HepG2 (cell line): ENCODE data around the gene SMYD5. TPM values are rescaled to one million over a fixed set of nuclear protein-coding genes. Genes with fewer than 3 reads are reported as not detected.

Experiments used
- BHLHE40 ChIP-seq: IDR thresholded peaks from 2 replicates; pipeline ENCODE4 v1.6.1; 2011; ENCODE audit warnings: low read length, improper control_type of control experiment
- CERS6 ChIP-seq: sonication (generic); formaldehyde crosslinking; IDR thresholded peaks from 2 replicates; pipeline ENCODE4 v1.5.0; 2020; ENCODE audit warnings: missing genetic modification reagents
- HBP1 ChIP-seq: IDR thresholded peaks from 2 replicates; pipeline ENCODE4 v1.6.1; 2016; ENCODE audit warnings: low read depth, control low read depth
- JUND ChIP-seq: sonication (generic); formaldehyde crosslinking; IDR thresholded peaks from 2 replicates; pipeline ENCODE4 v1.8.0; 2022; ENCODE audit warnings: mild to moderate bottlenecking, missing genetic modification reagents
- SNAPC2 ChIP-seq: sonication (generic); formaldehyde crosslinking; IDR thresholded peaks from 2 replicates; pipeline ENCODE4 v1.8.1; 2022; ENCODE audit warnings: mild to moderate bottlenecking, missing genetic modification reagents
- SUZ12 ChIP-seq: fragments of 150-350 bp; IDR thresholded peaks from 2 replicates; pipeline ENCODE4 v1.6.1; 2014; ENCODE audit warnings: low read depth, low read length
- U2AF1 ChIP-seq: fragments of 200-400 bp; formaldehyde crosslinking; optimal IDR thresholded peaks from 2 replicates; pipeline ENCODE3; 2017; ENCODE audit warnings: mild to moderate bottlenecking, low read depth, low read length
- ZC3H13 ChIP-seq: sonication (generic); formaldehyde crosslinking; IDR thresholded peaks from 2 replicates; pipeline ENCODE4 v1.8.1; 2023; ENCODE audit warnings: mild to moderate bottlenecking, missing genetic modification reagents, moderate library complexity
- ZNF142 ChIP-seq: sonication (generic); formaldehyde crosslinking; IDR thresholded peaks from 2 replicates; pipeline ENCODE4 v1.4.0; 2020; ENCODE audit warnings: missing genetic modification reagents
- ZNF558 ChIP-seq: sonication (generic); formaldehyde crosslinking; IDR thresholded peaks from 2 replicates; pipeline ENCODE4 v1.9.0; 2022; ENCODE audit warnings: mild to moderate bottlenecking, missing genetic modification reagents, borderline replicate concordance
- ZNF616 ChIP-seq: sonication (generic); formaldehyde crosslinking; IDR thresholded peaks from 2 replicates; pipeline ENCODE4 v1.5.0; 2020; ENCODE audit warnings: low read depth, mild to moderate bottlenecking, missing genetic modification reagents
- ZNF672 ChIP-seq: sonication (generic); formaldehyde crosslinking; IDR thresholded peaks from 2 replicates; pipeline ENCODE4 v1.8.1; 2022; ENCODE audit warnings: missing genetic modification reagents
- ZNF781 ChIP-seq: sonication (generic); formaldehyde crosslinking; IDR thresholded peaks from 2 replicates; pipeline ENCODE4 v1.5.1; 2020; ENCODE audit warnings: borderline replicate concordance, mild to moderate bottlenecking, missing genetic modification reagents; ENCODE audit errors: not compliant biosample characterization
- ZSCAN31 ChIP-seq: sonication (generic); formaldehyde crosslinking; IDR thresholded peaks from 2 replicates; pipeline ENCODE4 v1.5.0; 2020; ENCODE audit warnings: low read depth, mild to moderate bottlenecking, missing genetic modification reagents
- polyA plus RNA-seq, 8 experiments: library from polyadenylated mRNA; depleted of rRNA in 3 of 8; stranded (reverse) in 7 of 8; unstranded in 1 of 8; fragments of >200 nt; fragmentation: Illumina TruSeq in 4 of 8; extraction: Trizol in 4 of 8; gene quantifications; 2 replicates each; pipeline versions ENCODE4 v1.2.1 to v1.2.3, GENCODE V29; 2011 to 2016; ENCODE audit warnings: low read depth in 4 of 8, missing spikeins in 1 of 8, mixed read lengths in 1 of 8; ENCODE audit not compliant: insufficient read depth in 1 of 8
- total RNA-seq, 5 experiments: library from RNA; depleted of rRNA; stranded (reverse); fragments of >200 nt; fragmentation: Illumina TruSeq; extraction: Trizol; gene quantifications; 2 replicates each; pipeline ENCODE4 v1.2.3, GENCODE V29; 2016; ENCODE audit warnings: low read depth in 1 of 5
- TF ChIP-seq, protein P1 (sequence below): sonication (generic); formaldehyde crosslinking; IDR thresholded peaks from 2 replicates; pipeline ENCODE4 v1.5.0; 2020; ENCODE audit warnings: mild to moderate bottlenecking, missing genetic modification reagents
- TF ChIP-seq, protein P2 (sequence below): sonication (generic); formaldehyde crosslinking; IDR thresholded peaks from 2 replicates; pipeline ENCODE4 v1.5.0; 2020; ENCODE audit warnings: missing genetic modification reagents, mild to moderate bottlenecking, borderline replicate concordance

The SMYD5 gene
- total and polyA plus RNA-seq, 2 of the 13 experiments (the other 11 are each of a cell fraction or from before 2014, with no cell fraction given), result 55.8 to 70.4 TPM

- TF ChIP-seq, protein P1, sequence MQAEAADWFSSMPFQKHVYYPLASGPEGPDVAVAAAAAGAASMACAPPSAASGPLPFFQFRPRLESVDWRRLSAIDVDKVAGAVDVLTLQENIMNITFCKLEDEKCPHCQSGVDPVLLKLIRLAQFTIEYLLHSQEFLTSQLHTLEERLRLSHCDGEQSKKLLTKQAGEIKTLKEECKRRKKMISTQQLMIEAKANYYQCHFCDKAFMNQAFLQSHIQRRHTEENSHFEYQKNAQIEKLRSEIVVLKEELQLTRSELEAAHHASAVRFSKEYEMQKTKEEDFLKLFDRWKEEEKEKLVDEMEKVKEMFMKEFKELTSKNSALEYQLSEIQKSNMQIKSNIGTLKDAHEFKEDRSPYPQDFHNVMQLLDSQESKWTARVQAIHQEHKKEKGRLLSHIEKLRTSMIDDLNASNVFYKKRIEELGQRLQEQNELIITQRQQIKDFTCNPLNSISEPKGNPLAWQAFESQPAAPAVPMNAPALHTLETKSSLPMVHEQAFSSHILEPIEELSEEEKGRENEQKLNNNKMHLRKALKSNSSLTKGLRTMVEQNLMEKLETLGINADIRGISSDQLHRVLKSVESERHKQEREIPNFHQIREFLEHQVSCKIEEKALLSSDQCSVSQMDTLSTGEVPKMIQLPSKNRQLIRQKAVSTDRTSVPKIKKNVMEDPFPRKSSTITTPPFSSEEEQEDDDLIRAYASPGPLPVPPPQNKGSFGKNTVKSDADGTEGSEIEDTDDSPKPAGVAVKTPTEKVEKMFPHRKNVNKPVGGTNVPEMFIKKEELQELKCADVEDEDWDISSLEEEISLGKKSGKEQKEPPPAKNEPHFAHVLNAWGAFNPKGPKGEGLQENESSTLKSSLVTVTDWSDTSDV (CRISPR knock-in tag), result no peak
- TF ChIP-seq SUZ12, result no peak
- TF ChIP-seq HBP1 (CRISPR knock-in tag), result 0 out of 2 replicates have a peak, but pooled peaks have one; percentile 56
- TF ChIP-seq ZNF781 (CRISPR knock-in tag), result peak; percentile 67
- TF ChIP-seq, protein P2, sequence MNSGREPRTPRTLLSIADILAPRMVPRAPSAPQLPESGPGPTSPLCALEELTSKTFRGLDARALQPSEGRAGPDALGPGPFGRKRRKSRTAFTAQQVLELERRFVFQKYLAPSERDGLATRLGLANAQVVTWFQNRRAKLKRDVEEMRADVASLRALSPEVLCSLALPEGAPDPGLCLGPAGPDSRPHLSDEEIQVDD (CRISPR knock-in tag), result 0 out of 2 replicates have a peak, but pooled peaks have one; percentile 26
- peak; percentile 57; the same call in 1 of the 2 replicates for TF ChIP-seq ZC3H13 (CRISPR knock-in tag)
- no peak for TF ChIP-seq ZNF672 (CRISPR knock-in tag)
- TF ChIP-seq ZNF142 (CRISPR knock-in tag), result peak; percentile 36; the same call in 1 of the 2 replicates
- peak; percentile 86 for TF ChIP-seq ZNF558
- TF ChIP-seq U2AF1, result peak; percentile 33
- 0 out of 2 replicates have a peak, but pooled peaks have one; percentile 29 for TF ChIP-seq ZSCAN31 (CRISPR knock-in tag)
- TF ChIP-seq JUND (CRISPR knock-in tag), result peak; percentile 67; the same call in 1 of the 2 replicates
- TF ChIP-seq CERS6 (CRISPR knock-in tag), result no peak
- no peak for TF ChIP-seq ZNF616 (CRISPR knock-in tag)
- TF ChIP-seq SNAPC2, result no peak
- TF ChIP-seq BHLHE40, result peak; percentile 36
These were observed at the start of gene SMYD5 (continued) for GRCh38 chr2:73214120-73215035.
